GM23338 (cell line): ENCODE data around the gene BTNL9. TPM values are rescaled to one million over a fixed set of nuclear protein-coding genes. Genes with fewer than 3 reads are reported as not detected.
A peak's percentile ranks its signal among the peaks of the same experiment; 100 is the strongest.

Source experiments
- ATAC-seq: fragments of 200-7000 bp; cut with Tn5 transposase; 3 replicates; pipeline ENCODE4 v1.9.1; 2020
- DNase-seq: peaks from one replicate; pipeline ENCODE4 v3.0.0-alpha.2; 2015; ENCODE audit warnings: low spot score
- H2AFZ ChIP-seq: fragments of 200-600 bp; sonication (generic); 2 replicates; pipeline ENCODE4 v1.8.0; 2016; ENCODE audit warnings: antibody characterized with exemption, mild to moderate bottlenecking, moderate library complexity
- H3F3A ChIP-seq: fragments of 200-600 bp; sonication (generic); replicated peaks from 2 replicates; pipeline ENCODE4 v1.8.0; 2017; ENCODE audit warnings: antibody characterized with exemption, mixed run types, low read depth
- H3K27ac ChIP-seq: fragments of 200-600 bp; sonication (generic); 2 replicates; pipeline ENCODE4 v1.6.1; 2016; ENCODE audit warnings: low read depth
- H3K27me3 ChIP-seq: fragments of 200-600 bp; sonication (generic); 2 replicates; pipeline ENCODE4 v1.8.0; 2016; ENCODE audit warnings: mild to moderate bottlenecking, mixed run types, moderate library complexity; ENCODE audit not compliant: insufficient read depth
- H3K36me3 ChIP-seq: fragments of 200-600 bp; sonication (generic); 2 replicates; pipeline ENCODE4 v1.8.0; 2016; ENCODE audit warnings: mild to moderate bottlenecking; ENCODE audit not compliant: insufficient read depth
- H3K4me1 ChIP-seq: fragments of 200-600 bp; sonication (generic); 2 replicates; pipeline ENCODE4 v1.8.0; 2016; ENCODE audit warnings: mild to moderate bottlenecking, moderate library complexity; ENCODE audit not compliant: insufficient read depth
- H3K4me2 ChIP-seq: fragments of 200-600 bp; sonication (generic); 2 replicates; pipeline ENCODE4 v1.7.1; 2017; ENCODE audit warnings: mixed run types
- H3K4me3 ChIP-seq: fragments of 200-600 bp; sonication (generic); 2 replicates; pipeline ENCODE4 v1.6.1; 2016; ENCODE audit warnings: mixed run types
- H3K79me2 ChIP-seq: fragments of 200-600 bp; sonication (generic); replicated peaks from 2 replicates; pipeline ENCODE4 v1.8.0; 2017; ENCODE audit warnings: mild to moderate bottlenecking; ENCODE audit not compliant: insufficient read depth
- H3K9me2 ChIP-seq: fragments of 200-600 bp; sonication (generic); 2 replicates; pipeline ENCODE4 v1.8.0; 2017; ENCODE audit not compliant: insufficient read depth
- H4K20me1 ChIP-seq: fragments of 200-600 bp; sonication (generic); replicated peaks from 2 replicates; pipeline ENCODE4 v1.8.0; 2017; ENCODE audit warnings: mild to moderate bottlenecking; ENCODE audit not compliant: insufficient read depth
- H3K27ac Mint-ChIP-seq: 2 replicates; pipeline ENCODE4 v1.8.0; 2020; ENCODE audit warnings: inconsistent platforms, mild to moderate bottlenecking, moderate library complexity, mixed read lengths
- H3K27me3 Mint-ChIP-seq: 3 replicates; pipeline ENCODE4 v1.8.0; 2022; ENCODE audit warnings: low read depth, mild to moderate bottlenecking, moderate library complexity, mixed read lengths, inconsistent platforms; ENCODE audit not compliant: insufficient read depth, poor library complexity
- H3K36me3 Mint-ChIP-seq: 3 replicates; pipeline ENCODE4 v1.8.0; 2021; ENCODE audit warnings: low read depth, mild to moderate bottlenecking, inconsistent platforms, moderate library complexity, mixed read lengths
- H3K4me1 Mint-ChIP-seq: 3 replicates; pipeline ENCODE4 v1.8.0; 2020; ENCODE audit warnings: mild to moderate bottlenecking, inconsistent platforms, mixed read lengths
- H3K4me3 Mint-ChIP-seq: 3 replicates; pipeline ENCODE4 v1.8.0; 2021; ENCODE audit warnings: moderate library complexity, mild to moderate bottlenecking, inconsistent platforms, mixed read lengths
- H3K9me3 Mint-ChIP-seq: 3 replicates; pipeline ENCODE4 v1.8.0; 2020; ENCODE audit warnings: moderate library complexity, mild to moderate bottlenecking, inconsistent platforms, mixed read lengths
- CREB1 ChIP-seq: fragments of 250-450 bp; sonication (Bioruptor Pico); IDR thresholded peaks from 2 replicates; pipeline ENCODE4 v1.5.0; 2020; ENCODE audit warnings: low read depth, mild to moderate bottlenecking, moderate library complexity
- EZH2 ChIP-seq: fragments of 200-600 bp; sonication (generic); IDR thresholded peaks from one replicate; pipeline ENCODE4 v1.8.0; 2017; ENCODE audit warnings: antibody characterized with exemption, mild to moderate bottlenecking, low read depth; ENCODE audit not compliant: unreplicated experiment
- POLR2AphosphoS5 ChIP-seq: IDR thresholded peaks from 2 replicates; pipeline ENCODE4 v1.6.1; 2016; ENCODE audit warnings: antibody characterized with exemption, low read depth
- ZNF114 ChIP-seq: fragments of 250-450 bp; sonication (Bioruptor Pico); IDR thresholded peaks from 2 replicates; pipeline ENCODE4 v1.5.0; 2020; ENCODE audit warnings: mild to moderate bottlenecking, moderate library complexity
- ZNF331 ChIP-seq: fragments of 250-450 bp; sonication (Bioruptor Pico); IDR thresholded peaks from 2 replicates; pipeline ENCODE4 v1.5.0; 2020; ENCODE audit warnings: low read depth, mild to moderate bottlenecking, moderate library complexity
- polyA plus RNA-seq: library from polyadenylated mRNA; unstranded; fragments of >200 nt; fragmentation: Nextera tagmentation; extraction: Ambion mirVana; gene quantifications from 2 replicates; pipeline ENCODE4 v1.2.1, GENCODE V29; 2016
- total RNA-seq: library from RNA; depleted of rRNA; stranded (reverse); fragments of >200 nt; shearing (Covaris generic); gene quantifications from 2 replicates; pipeline ENCODE4 v1.2.3, GENCODE V29; 2014
- TF ChIP-seq, protein P1 (sequence below): IDR thresholded peaks from one replicate; pipeline ENCODE4 v1.6.1; 2018; ENCODE audit warnings: antibody characterized with exemption; ENCODE audit not compliant: unreplicated experiment
- TF ChIP-seq, protein P2 (sequence below): fragments of 250-450 bp; sonication (Bioruptor Pico); IDR thresholded peaks from 2 replicates; pipeline ENCODE4 v1.5.0; 2020; ENCODE audit warnings: mild to moderate bottlenecking, moderate library complexity
- TF ChIP-seq, protein P3 (sequence below), 2 experiments: fragments of 200-600 bp in 1 of 2; sonication (generic) in 1 of 2; conservative IDR thresholded peaks; 2 replicates each; pipeline versions ENCODE4 v1.5.1 to v1.6.1; 2016 to 2017; ENCODE audit warnings: antibody characterized with exemption in 2 of 2, low read depth in 2 of 2, mild to moderate bottlenecking in 2 of 2, moderate library complexity in 1 of 2

BTNL9 gene
- total and polyA plus RNA-seq, 2 experiments from 2014 or later: 0.21 to 3.4 TPM

DNA sequence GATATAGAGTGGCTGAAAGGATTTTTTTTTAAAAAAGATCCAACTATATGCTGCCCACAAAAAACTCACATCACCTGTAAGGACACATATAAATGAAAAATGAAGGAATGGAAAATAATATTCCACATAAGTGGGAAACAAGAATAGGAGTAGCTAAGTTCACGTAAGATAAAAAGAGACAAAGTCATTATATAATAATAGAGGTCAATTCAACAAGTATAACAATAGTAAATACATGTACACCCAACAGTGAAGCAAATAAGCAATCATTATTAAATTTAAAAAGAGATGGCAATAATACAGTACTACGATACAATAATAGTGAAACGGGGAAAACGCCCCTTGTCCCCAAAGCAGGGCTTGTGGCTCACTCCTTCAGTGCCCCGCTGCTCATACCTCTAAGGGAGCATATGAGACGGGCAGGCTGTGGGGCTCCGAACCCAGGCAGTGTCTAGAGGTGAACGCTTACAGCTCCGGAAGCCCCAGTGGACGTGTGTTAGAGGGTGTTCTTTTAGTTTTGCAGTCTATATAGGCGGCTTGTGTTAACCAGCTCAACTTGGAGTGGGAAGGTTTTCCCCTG lies 12.5 kb upstream of the BTNL9 start:
- no peaks in the 10 kb centered on the region for H3K36me3 Mint-ChIP-seq
- no peak for DNase-seq
- peak overlapping the region; percentile 54; the same call in 1 of the 2 replicates for H2AFZ ChIP-seq
- no peaks in the 10 kb centered on the region for H3K36me3 ChIP-seq
- peaks cover 5% of the 10 kb centered on the region for H3K9me3 Mint-ChIP-seq
- H3K79me2 ChIP-seq: no peaks in the 10 kb centered on the region
- H3K27me3 ChIP-seq: peaks cover 9% of the 10 kb centered on the region
- ATAC-seq: peak; percentile 67
- H4K20me1 ChIP-seq: no peaks in the 10 kb centered on the region
- H3K4me3 Mint-ChIP-seq: peak overlapping the region; percentile 69
- TF ChIP-seq ZNF114: no peak
- no peak for TF ChIP-seq POLR2AphosphoS5
- TF ChIP-seq ZNF331: no peak
- TF ChIP-seq EZH2: no peak
- TF ChIP-seq, protein P1, sequence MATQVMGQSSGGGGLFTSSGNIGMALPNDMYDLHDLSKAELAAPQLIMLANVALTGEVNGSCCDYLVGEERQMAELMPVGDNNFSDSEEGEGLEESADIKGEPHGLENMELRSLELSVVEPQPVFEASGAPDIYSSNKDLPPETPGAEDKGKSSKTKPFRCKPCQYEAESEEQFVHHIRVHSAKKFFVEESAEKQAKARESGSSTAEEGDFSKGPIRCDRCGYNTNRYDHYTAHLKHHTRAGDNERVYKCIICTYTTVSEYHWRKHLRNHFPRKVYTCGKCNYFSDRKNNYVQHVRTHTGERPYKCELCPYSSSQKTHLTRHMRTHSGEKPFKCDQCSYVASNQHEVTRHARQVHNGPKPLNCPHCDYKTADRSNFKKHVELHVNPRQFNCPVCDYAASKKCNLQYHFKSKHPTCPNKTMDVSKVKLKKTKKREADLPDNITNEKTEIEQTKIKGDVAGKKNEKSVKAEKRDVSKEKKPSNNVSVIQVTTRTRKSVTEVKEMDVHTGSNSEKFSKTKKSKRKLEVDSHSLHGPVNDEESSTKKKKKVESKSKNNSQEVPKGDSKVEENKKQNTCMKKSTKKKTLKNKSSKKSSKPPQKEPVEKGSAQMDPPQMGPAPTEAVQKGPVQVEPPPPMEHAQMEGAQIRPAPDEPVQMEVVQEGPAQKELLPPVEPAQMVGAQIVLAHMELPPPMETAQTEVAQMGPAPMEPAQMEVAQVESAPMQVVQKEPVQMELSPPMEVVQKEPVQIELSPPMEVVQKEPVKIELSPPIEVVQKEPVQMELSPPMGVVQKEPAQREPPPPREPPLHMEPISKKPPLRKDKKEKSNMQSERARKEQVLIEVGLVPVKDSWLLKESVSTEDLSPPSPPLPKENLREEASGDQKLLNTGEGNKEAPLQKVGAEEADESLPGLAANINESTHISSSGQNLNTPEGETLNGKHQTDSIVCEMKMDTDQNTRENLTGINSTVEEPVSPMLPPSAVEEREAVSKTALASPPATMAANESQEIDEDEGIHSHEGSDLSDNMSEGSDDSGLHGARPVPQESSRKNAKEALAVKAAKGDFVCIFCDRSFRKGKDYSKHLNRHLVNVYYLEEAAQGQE: no peak
- TF ChIP-seq, protein P2, sequence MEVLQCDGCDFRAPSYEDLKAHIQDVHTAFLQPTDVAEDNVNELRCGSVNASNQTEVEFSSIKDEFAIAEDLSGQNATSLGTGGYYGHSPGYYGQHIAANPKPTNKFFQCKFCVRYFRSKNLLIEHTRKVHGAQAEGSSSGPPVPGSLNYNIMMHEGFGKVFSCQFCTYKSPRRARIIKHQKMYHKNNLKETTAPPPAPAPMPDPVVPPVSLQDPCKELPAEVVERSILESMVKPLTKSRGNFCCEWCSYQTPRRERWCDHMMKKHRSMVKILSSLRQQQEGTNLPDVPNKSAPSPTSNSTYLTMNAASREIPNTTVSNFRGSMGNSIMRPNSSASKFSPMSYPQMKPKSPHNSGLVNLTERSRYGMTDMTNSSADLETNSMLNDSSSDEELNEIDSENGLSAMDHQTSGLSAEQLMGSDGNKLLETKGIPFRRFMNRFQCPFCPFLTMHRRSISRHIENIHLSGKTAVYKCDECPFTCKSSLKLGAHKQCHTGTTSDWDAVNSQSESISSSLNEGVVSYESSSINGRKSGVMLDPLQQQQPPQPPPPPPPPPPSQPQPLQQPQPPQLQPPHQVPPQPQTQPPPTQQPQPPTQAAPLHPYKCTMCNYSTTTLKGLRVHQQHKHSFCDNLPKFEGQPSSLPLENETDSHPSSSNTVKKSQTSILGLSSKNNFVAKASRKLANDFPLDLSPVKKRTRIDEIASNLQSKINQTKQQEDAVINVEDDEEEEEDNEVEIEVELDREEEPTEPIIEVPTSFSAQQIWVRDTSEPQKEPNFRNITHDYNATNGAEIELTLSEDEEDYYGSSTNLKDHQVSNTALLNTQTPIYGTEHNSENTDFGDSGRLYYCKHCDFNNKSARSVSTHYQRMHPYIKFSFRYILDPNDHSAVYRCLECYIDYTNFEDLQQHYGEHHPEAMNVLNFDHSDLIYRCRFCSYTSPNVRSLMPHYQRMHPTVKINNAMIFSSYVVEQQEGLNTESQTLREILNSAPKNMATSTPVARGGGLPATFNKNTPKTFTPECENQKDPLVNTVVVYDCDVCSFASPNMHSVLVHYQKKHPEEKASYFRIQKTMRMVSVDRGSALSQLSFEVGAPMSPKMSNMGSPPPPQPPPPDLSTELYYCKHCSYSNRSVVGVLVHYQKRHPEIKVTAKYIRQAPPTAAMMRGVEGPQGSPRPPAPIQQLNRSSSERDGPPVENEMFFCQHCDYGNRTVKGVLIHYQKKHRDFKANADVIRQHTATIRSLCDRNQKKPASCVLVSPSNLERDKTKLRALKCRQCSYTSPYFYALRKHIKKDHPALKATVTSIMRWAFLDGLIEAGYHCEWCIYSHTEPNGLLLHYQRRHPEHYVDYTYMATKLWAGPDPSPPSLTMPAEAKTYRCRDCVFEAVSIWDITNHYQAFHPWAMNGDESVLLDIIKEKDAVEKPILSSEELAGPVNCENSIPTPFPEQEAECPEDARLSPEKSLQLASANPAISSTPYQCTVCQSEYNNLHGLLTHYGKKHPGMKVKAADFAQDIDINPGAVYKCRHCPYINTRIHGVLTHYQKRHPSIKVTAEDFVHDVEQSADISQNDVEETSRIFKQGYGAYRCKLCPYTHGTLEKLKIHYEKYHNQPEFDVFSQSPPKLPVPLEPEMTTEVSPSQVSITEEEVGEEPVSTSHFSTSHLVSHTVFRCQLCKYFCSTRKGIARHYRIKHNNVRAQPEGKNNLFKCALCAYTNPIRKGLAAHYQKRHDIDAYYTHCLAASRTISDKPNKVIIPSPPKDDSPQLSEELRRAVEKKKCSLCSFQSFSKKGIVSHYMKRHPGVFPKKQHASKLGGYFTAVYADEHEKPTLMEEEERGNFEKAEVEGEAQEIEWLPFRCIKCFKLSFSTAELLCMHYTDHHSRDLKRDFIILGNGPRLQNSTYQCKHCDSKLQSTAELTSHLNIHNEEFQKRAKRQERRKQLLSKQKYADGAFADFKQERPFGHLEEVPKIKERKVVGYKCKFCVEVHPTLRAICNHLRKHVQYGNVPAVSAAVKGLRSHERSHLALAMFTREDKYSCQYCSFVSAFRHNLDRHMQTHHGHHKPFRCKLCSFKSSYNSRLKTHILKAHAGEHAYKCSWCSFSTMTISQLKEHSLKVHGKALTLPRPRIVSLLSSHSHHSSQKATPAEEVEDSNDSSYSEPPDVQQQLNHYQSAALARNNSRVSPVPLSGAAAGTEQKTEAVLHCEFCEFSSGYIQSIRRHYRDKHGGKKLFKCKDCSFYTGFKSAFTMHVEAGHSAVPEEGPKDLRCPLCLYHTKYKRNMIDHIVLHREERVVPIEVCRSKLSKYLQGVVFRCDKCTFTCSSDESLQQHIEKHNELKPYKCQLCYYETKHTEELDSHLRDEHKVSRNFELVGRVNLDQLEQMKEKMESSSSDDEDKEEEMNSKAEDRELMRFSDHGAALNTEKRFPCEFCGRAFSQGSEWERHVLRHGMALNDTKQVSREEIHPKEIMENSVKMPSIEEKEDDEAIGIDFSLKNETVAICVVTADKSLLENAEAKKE: no peak
- TF ChIP-seq CREB1: no peak
- TF ChIP-seq, protein P3, sequence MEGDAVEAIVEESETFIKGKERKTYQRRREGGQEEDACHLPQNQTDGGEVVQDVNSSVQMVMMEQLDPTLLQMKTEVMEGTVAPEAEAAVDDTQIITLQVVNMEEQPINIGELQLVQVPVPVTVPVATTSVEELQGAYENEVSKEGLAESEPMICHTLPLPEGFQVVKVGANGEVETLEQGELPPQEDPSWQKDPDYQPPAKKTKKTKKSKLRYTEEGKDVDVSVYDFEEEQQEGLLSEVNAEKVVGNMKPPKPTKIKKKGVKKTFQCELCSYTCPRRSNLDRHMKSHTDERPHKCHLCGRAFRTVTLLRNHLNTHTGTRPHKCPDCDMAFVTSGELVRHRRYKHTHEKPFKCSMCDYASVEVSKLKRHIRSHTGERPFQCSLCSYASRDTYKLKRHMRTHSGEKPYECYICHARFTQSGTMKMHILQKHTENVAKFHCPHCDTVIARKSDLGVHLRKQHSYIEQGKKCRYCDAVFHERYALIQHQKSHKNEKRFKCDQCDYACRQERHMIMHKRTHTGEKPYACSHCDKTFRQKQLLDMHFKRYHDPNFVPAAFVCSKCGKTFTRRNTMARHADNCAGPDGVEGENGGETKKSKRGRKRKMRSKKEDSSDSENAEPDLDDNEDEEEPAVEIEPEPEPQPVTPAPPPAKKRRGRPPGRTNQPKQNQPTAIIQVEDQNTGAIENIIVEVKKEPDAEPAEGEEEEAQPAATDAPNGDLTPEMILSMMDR (conservative IDR thresholded peaks at IDR 0.05; ENCODE audit: low read depth in 2 of 2): no peak
- H3K4me1 Mint-ChIP-seq: peaks cover 10% of the 10 kb centered on the region
- H3K27ac ChIP-seq: no peak overlapping the region
- H3K4me3 ChIP-seq: peak overlapping the region; percentile 58
- 0 out of 2 replicates have a peak overlapping the region, but pooled peaks have one; percentile 70 for H3K27ac Mint-ChIP-seq
- 0 out of 2 replicates have a peak, but pooled peaks cover 6% of the 10 kb centered on the region for H3K4me1 ChIP-seq
- H3K9me2 ChIP-seq: no peaks in the 10 kb centered on the region
- H3K4me2 ChIP-seq: peak overlapping the region; percentile 82
- peaks cover 11% of the 10 kb centered on the region for H3K27me3 Mint-ChIP-seq
- H3F3A ChIP-seq: no peaks in the 10 kb centered on the region
